Heart right ventricle (tissue), 16 donors: ENCODE measurements around the gene COPZ2. TPM values are rescaled to one million over a fixed set of nuclear protein-coding genes. Genes with fewer than 3 reads are reported as not detected.
A peak's percentile ranks its signal among the peaks of the same experiment; 100 is the strongest.
"Not testable (repeated sequence)": the region's sequence is repeated elsewhere in the genome, so short reads cannot be mapped to it uniquely, and the experiment has no call there.

Experiments used
- ATAC-seq, 8 donors: fragments of 200-7000 bp; cut with Tn5 transposase; one replicate each; pipeline ENCODE4 v1.9.1; 2020; ENCODE audit warnings: mild to moderate bottlenecking in 8 of 8, moderate library complexity in 8 of 8, moderate number of reproducible peaks in 1 of 8
- DNase-seq, 2 donors: peaks; one replicate each; pipeline ENCODE4 v3.0.0-alpha.2; 2020
- H3K27ac ChIP-seq, 10 donors: fragments of 200-600 bp; sonication (generic) in 2 of 10; one replicate each; pipeline versions ENCODE4 v1.5.0 to v1.8.0; 2020 to 2022; ENCODE audit warnings: mild to moderate bottlenecking in 3 of 10
- H3K27me3 ChIP-seq, 7 donors: fragments of 200-600 bp; one replicate each; pipeline ENCODE4 v1.8.0; 2021 to 2022; ENCODE audit warnings: mild to moderate bottlenecking in 2 of 7
- H3K36me3 ChIP-seq, 9 donors: fragments of 200-600 bp; sonication (generic) in 1 of 9; one replicate each; pipeline versions ENCODE4 v1.5.0 to v1.8.0; 2020 to 2022; ENCODE audit warnings: mild to moderate bottlenecking in 2 of 9
- H3K4me1 ChIP-seq, 9 donors: fragments of 200-600 bp; sonication (generic) in 1 of 9; one replicate each; pipeline versions ENCODE4 v1.5.0 to v1.8.0; 2020 to 2022; ENCODE audit warnings: mild to moderate bottlenecking in 4 of 9
- H3K4me3 ChIP-seq, 10 donors: fragments of 200-600 bp; sonication (generic) in 2 of 10; one replicate each; pipeline versions ENCODE4 v1.5.0 to v1.8.0; 2020 to 2022; ENCODE audit warnings: mild to moderate bottlenecking in 7 of 10, moderate library complexity in 2 of 10
- H3K9me3 ChIP-seq, 11 donors: fragments of 200-600 bp in 10 of 11; sonication (generic) in 2 of 11; one replicate each; pipeline versions ENCODE4 v1.5.0 to v1.8.0; 2013 to 2022; ENCODE audit warnings: mild to moderate bottlenecking in 2 of 11, control low read depth in 1 of 11, moderate library complexity in 1 of 11
- CTCF ChIP-seq, 9 donors: fragments of 200-600 bp; sonication (generic) in 2 of 9; IDR thresholded peaks; one replicate each; pipeline versions ENCODE4 v1.5.0 to v1.8.0; 2021 to 2022; ENCODE audit warnings: antibody characterized with exemption in 9 of 9, mild to moderate bottlenecking in 5 of 9, moderate library complexity in 1 of 9
- WGBS, 2 donors: extraction: QIAGEN DNeasy Blood & Tissue Kit; methylation state at CpG; one replicate each; pipeline ENCODE4 v1.1.7; 2013; ENCODE audit warnings: inconsistent platforms in 1 of 2; 5-methylcytosine and 5-hydroxymethylcytosine counted together
- intact Hi-C, 10 donors: fragments of 100-400 bp; cut with DNase I; formaldehyde crosslinking; loops; one replicate each; pipeline versions ENCODE4 v1.11.1 to v1.14.2; 2022
- long read RNA-seq, 3 donors: library from polyadenylated mRNA; unstranded; transcript quantifications; one replicate each; pipeline ENCODE4 v2.0.0, GENCODE V29; 2020 to 2021
- polyA plus RNA-seq, 2 donors: library from polyadenylated mRNA; stranded (reverse); fragments of 200-250 nt; gene quantifications; one replicate each; pipeline ENCODE4 v1.2.3, GENCODE V29; 2013
- total RNA-seq, 10 donors: library from RNA; stranded (reverse); fragmentation: NEBNext Ultra II Directional in 3 of 10; extraction: Animal tissue kit (Norgen Biotek cat#: 25700) in 3 of 10; gene quantifications; one replicate each; pipeline versions ENCODE4 v1.2.1 to v1.2.4, GENCODE V29; 2021 to 2023
- donor health status: Arrhythmogenic right ventricular cardiomyopathy.
- donor health status: ischemic (EF 13 %, LVEDD 7.1; RV severe dilation, severe dysfunction).
- donor health status: healthy with polysubstance abuse.
- donor health status: DM: no; HTN: yes; CAD: no.
- donor health status: DM: no; HTN: no; CAD: no.
- donor health status: ischemic (EF 25% LVEDD 6.9; RV normal size, moderate dysfunction).
- donor health status: ischemic (EF 25% LVEDD 5.7; RV mildly dilated, moderate dysfunction).
- donor health status: healthy.
- donor health status: DM: yes; HTN: yes; CAD: no.
- donor health status: Ischemic cardiomyopathy.
- donor health status: ischemic (EF 35%, LVEDD 5.7; RV mildly dilated, moderate dysfunction).
- donor health status: nonischemic (EF 11% LVEDD 7.7; RV severe dilation, severe dysfunction).
- donor health status: DM: yes; HTN: yes; CAD: no.
- donor health status: PGD.
- donor health status: ischemic (EF 29% LVEDD 5.4; RV normal size, mild dysfunction).
- donor health status: nonischemic (EF 23%, LVEDD 6.1; RV moderate dilation, normal function).

Gene COPZ2
- total RNA-seq (10 to 100 TPM; 45.3 to 67.3 (median 60.7) TPM), polyA plus RNA-seq (10 to 100 TPM; 17.5 to 54.1 TPM)
- long read RNA-seq, donor 1, transcript COPZ2-210 (9 exons, 895 nt) = major isoform, 8 of 22 reads
- long read RNA-seq, donor 1, partial matches to known transcripts = 3 of 22 reads
- long read RNA-seq, donor 1, other reads (novel, unspliced or antisense) = 10 of 22 reads
- long read RNA-seq, donor 2, transcript COPZ2-210 (9 exons, 895 nt) = major isoform, 19 of 32 reads
- long read RNA-seq, donor 2, partial matches to known transcripts = 2 of 32 reads
- long read RNA-seq, donor 2, other reads (novel, unspliced or antisense) = 11 of 32 reads
- long read RNA-seq, donor 3, partial matches to known transcripts = 0 of 3 reads
- long read RNA-seq, donor 3, other reads (novel, unspliced or antisense) = 2 of 3 reads

GRCh38 chr17:48037036-48037837 is at the start of gene COPZ2:
COPZ2 (minus strand) TSS chr17:48037797; CDS start chr17:48037777, 20 bp downstream.
- peaks cover 0 to 37% (median 0%) of the 10 kb centered on the region in 7 donors for H3K27me3 ChIP-seq
- DNase-seq = peak; percentile 70 to 75
- ATAC-seq = peak; percentile 85 to 92 (median 90)

GRCh38 chr17:48084932-48085331 is 47.3 kb upstream of the COPZ2 start:
- Histone ChIP-seq H3K27ac (no peak overlapping the region), H3K27me3 (no peaks in the 10 kb centered on the region), H3K4me3 (no peak overlapping the region), H3K4me1 (peaks cover 0 to 22% (median 13%) of the 10 kb centered on the region in 9 donors), H3K36me3 (peaks cover 0 to 5% (median 0%) of the 10 kb centered on the region in 9 donors), H3K9me3 (no peaks in the 10 kb centered on the region)
- intact Hi-C loops = loop anchor here in 2 of 10 donors (5.0 kb wide), 2 partner anchors 37 to 42 kb away; no protein-coding TSS in a partner anchor
- no peak for DNase-seq
- TF ChIP-seq CTCF (IDR thresholded peaks at IDR 0.05) = no peak
- 47 to 64% methylated on average over 2 of the region's 2 CpGs for WGBS, 2 donors
- ATAC-seq = no peak

More at GRCh38 chr17:48037036-48037837, at the start of gene COPZ2:
- peak; percentile 31 to 69 (median 60) for TF ChIP-seq CTCF (IDR thresholded peaks at IDR 0.05)
- peak within 1 kb of the TSS; percentile 58 to 85 (median 81) for H3K27ac ChIP-seq
- intact Hi-C loops = loop anchor here in 2 of 10 donors (2.0 to 10.0 kb wide), 2 partner anchors 38 to 798 kb away; partner anchors contain the start of gene CALCOCO2 (in 1 of the 2)
- H3K36me3 ChIP-seq = peaks cover 0 to 15% (median 0%) of the 10 kb centered on the region in 9 donors
- H3K4me3 ChIP-seq = peak within 1 kb of the TSS; percentile 56 to 88 (median 73)
- WGBS, 2 donors = 1% methylated on average over 59 to 73 of the region's 73 CpGs
- no peaks in the 10 kb centered on the region for H3K9me3 ChIP-seq
- peaks cover 7 to 17% (median 13%) of the 10 kb centered on the region in 9 donors for H3K4me1 ChIP-seq

- intact Hi-C loops = loop anchor here in 2 of 10 donors (2.0 to 5.0 kb wide), 2 partner anchors 45 to 49 kb away; no protein-coding TSS in a partner anchor
Observed at GRCh38 chr17:48081858-48082257, 44.3 kb upstream of the COPZ2 start.

GRCh38 chr17:48077152-48077551 is 39.6 kb upstream of the COPZ2 start:
- intact Hi-C loops = loop anchor here in 3 of 10 donors (5.0 kb wide), 2 partner anchors 50 to 55 kb away; no protein-coding TSS in a partner anchor
- not testable (repeated sequence) for ATAC-seq

More at GRCh38 chr17:48081858-48082257, 44.3 kb upstream of the COPZ2 start:
- TF ChIP-seq CTCF (IDR thresholded peaks at IDR 0.05) = no peak
- no peak overlapping the region for H3K27ac ChIP-seq
- no peaks in the 10 kb centered on the region for H3K27me3 ChIP-seq
- 82 to 87% methylated on average over 5 of the region's 5 CpGs for WGBS, 2 donors
- H3K36me3 ChIP-seq = peaks cover 0 to 2% (median 0%) of the 10 kb centered on the region in 9 donors
- DNase-seq (no peak), ATAC-seq (no peak)
- no peaks in the 10 kb centered on the region for H3K9me3 ChIP-seq
- no peak overlapping the region for H3K4me3 ChIP-seq
- H3K4me1 ChIP-seq = peaks cover 0 to 23% (median 13%) of the 10 kb centered on the region in 9 donors

More at GRCh38 chr17:48077152-48077551, 39.6 kb upstream of the COPZ2 start:
- H3K27me3 ChIP-seq, H3K27ac ChIP-seq, DNase-seq, H3K9me3 ChIP-seq, H3K4me3 ChIP-seq: not testable (repeated sequence)
- peaks cover 0 to 14% (median 5%) of the 10 kb centered on the region in 9 donors for H3K4me1 ChIP-seq
- H3K36me3 ChIP-seq = peaks cover 0 to 48% (median 4%) of the 10 kb centered on the region in 9 donors
- 95 to 97% methylated on average over 10 of the region's 10 CpGs for WGBS, 2 donors
